Astrocyte (in vitro differentiated cells and primary cell): ENCODE measurements around the gene NUP155. TPM values are rescaled to one million over a fixed set of nuclear protein-coding genes. Genes with fewer than 3 reads are reported as not detected.

ENCODE experiments used
- DNase-seq: peaks from one replicate; pipeline ENCODE4 v3.0.0-alpha.2; 2010; ENCODE audit warnings: low read depth
- FAIRE-seq: peaks from 2 replicates; lab custom pipeline; 2011; peaks lifted over from hg19 to GRCh38; lab: Jason Lieb, UNC
- H2AFZ ChIP-seq: 2 replicates; pipeline ENCODE4 v1.6.0; 2012; ENCODE audit warnings: low read depth, low read length, inconsistent platforms
- H3K27ac ChIP-seq: 2 replicates; pipeline ENCODE4 v1.5.1; 2011; ENCODE audit warnings: low read depth, low read length, inconsistent platforms
- H3K27me3 ChIP-seq: 2 replicates; pipeline ENCODE4 v1.6.0; 2011; ENCODE audit warnings: low read length, inconsistent platforms; ENCODE audit not compliant: insufficient read depth
- H3K36me3 ChIP-seq: 2 replicates; pipeline ENCODE4 v1.5.1; 2011; ENCODE audit warnings: low read length, inconsistent platforms; ENCODE audit not compliant: insufficient read depth
- H3K4me1 ChIP-seq: 2 replicates; pipeline ENCODE4 v1.5.1; 2011; ENCODE audit warnings: low read length, inconsistent platforms; ENCODE audit not compliant: insufficient read depth
- H3K4me2 ChIP-seq: 2 replicates; pipeline ENCODE4 v1.6.0; 2012; ENCODE audit warnings: low read length, inconsistent platforms
- H3K4me3 ChIP-seq: 2 replicates; pipeline ENCODE4 v1.5.1; 2011; ENCODE audit warnings: low read depth, mild to moderate bottlenecking, low read length, inconsistent platforms; ENCODE audit not compliant: insufficient read depth
- H3K79me2 ChIP-seq: 2 replicates; pipeline ENCODE4 v1.6.0; 2012; ENCODE audit warnings: mild to moderate bottlenecking, low read length, inconsistent platforms; ENCODE audit not compliant: insufficient read depth
- H3K9ac ChIP-seq: 2 replicates; pipeline ENCODE4 v1.6.0; 2012; ENCODE audit warnings: mild to moderate bottlenecking, low read length, inconsistent platforms
- H3K9me3 ChIP-seq: 2 replicates; pipeline ENCODE4 v1.5.1; 2012; ENCODE audit warnings: low read depth, mild to moderate bottlenecking, low read length, inconsistent platforms; ENCODE audit not compliant: insufficient read depth
- H4K20me1 ChIP-seq: 2 replicates; pipeline ENCODE4 v1.6.0; 2012; ENCODE audit warnings: low read length, inconsistent platforms; ENCODE audit not compliant: insufficient read depth
- H3K27ac Mint-ChIP-seq: one replicate; pipeline ENCODE4 v1.8.0; 2021; ENCODE audit warnings: mild to moderate bottlenecking, mixed read lengths; ENCODE audit not compliant: unreplicated experiment
- H3K27me3 Mint-ChIP-seq: one replicate; pipeline ENCODE4 v1.8.0; 2021; ENCODE audit warnings: low read depth, mixed read lengths; ENCODE audit not compliant: unreplicated experiment
- H3K36me3 Mint-ChIP-seq: one replicate; pipeline ENCODE4 v1.8.0; 2021; ENCODE audit warnings: low read depth, mixed read lengths; ENCODE audit not compliant: unreplicated experiment
- H3K4me1 Mint-ChIP-seq: one replicate; pipeline ENCODE4 v1.8.0; 2021; ENCODE audit warnings: low read depth, mixed read lengths; ENCODE audit not compliant: unreplicated experiment
- H3K4me3 Mint-ChIP-seq: one replicate; pipeline ENCODE4 v1.8.0; 2021; ENCODE audit warnings: mild to moderate bottlenecking, moderate library complexity, mixed read lengths; ENCODE audit not compliant: unreplicated experiment
- H3K9me3 Mint-ChIP-seq: one replicate; pipeline ENCODE4 v1.8.0; 2021; ENCODE audit warnings: mild to moderate bottlenecking, mixed read lengths; ENCODE audit not compliant: unreplicated experiment
- CTCF ChIP-seq: IDR thresholded peaks from 2 replicates; pipeline ENCODE4 v1.5.1; 2011; ENCODE audit warnings: low read depth, mild to moderate bottlenecking, inconsistent platforms, low read length, moderate library complexity; ENCODE audit not compliant: insufficient read depth
- EZH2 ChIP-seq: IDR thresholded peaks from 2 replicates; pipeline ENCODE4 v1.6.1; 2012; ENCODE audit warnings: mild to moderate bottlenecking, low read length, inconsistent platforms; ENCODE audit not compliant: insufficient read depth
- total RNA-seq: library from RNA; stranded (reverse); gene quantifications from 2 replicates; pipeline ENCODE4 v1.2.1, GENCODE V29; 2021

NUP155 gene
- total RNA-seq, 1 donor from 2014 or later, result 28.8 TPM

GRCh38 chr5:37249815-37250164 is 121.1 kb downstream of the NUP155 start:
- Mint-ChIP-seq H3K9me3 (peaks cover 9% of the 10 kb centered on the region), H3K36me3 (peaks cover 5% of the 10 kb centered on the region), H3K4me1 (peaks cover 4% of the 10 kb centered on the region), H3K27ac (peak overlapping the region; percentile 84), H3K4me3 (peak overlapping the region; percentile 88), H3K27me3 (no peaks in the 10 kb centered on the region)
- FAIRE-seq, result no peak
- DNase-seq, result no peak
- Histone ChIP-seq H3K27ac (peak overlapping the region; percentile 91), H3K4me3 (peak overlapping the region; percentile 89), H3K4me2 (peak overlapping the region; percentile 94), H2AFZ (peak overlapping the region; percentile 93), H3K27me3 (no peaks in the 10 kb centered on the region), H3K4me1 (peaks cover 4% of the 10 kb centered on the region), H3K79me2 (peaks cover 31% of the 10 kb centered on the region), H3K9me3 (no peaks in the 10 kb centered on the region), H3K9ac (peak overlapping the region; percentile 95), H4K20me1 (no peaks in the 10 kb centered on the region), H3K36me3 (no peaks in the 10 kb centered on the region)
- no peak for TF ChIP-seq CTCF
- TF ChIP-seq EZH2, result no peak

- Mint-ChIP-seq H3K36me3 (no peaks in the 10 kb centered on the region), H3K4me1 (peaks cover 4% of the 10 kb centered on the region), H3K9me3 (peaks cover 5% of the 10 kb centered on the region), H3K27ac (peak within 1 kb of the TSS; percentile 84), H3K4me3 (peak within 1 kb of the TSS; percentile 88), H3K27me3 (no peaks in the 10 kb centered on the region)
- H3K27ac ChIP-seq, result peak within 1 kb of the TSS; percentile 91
- no peaks in the 10 kb centered on the region for H3K27me3 ChIP-seq
- peak within 1 kb of the TSS; percentile 94 for H3K4me2 ChIP-seq
- H4K20me1 ChIP-seq, result no peaks in the 10 kb centered on the region
- no peaks in the 10 kb centered on the region for H3K36me3 ChIP-seq
- TF ChIP-seq EZH2 (no peak), CTCF (no peak)
- H3K79me2 ChIP-seq, result peaks cover 31% of the 10 kb centered on the region
- FAIRE-seq (no peak), DNase-seq (peak; percentile 73)
- H3K4me1 ChIP-seq, result peaks cover 4% of the 10 kb centered on the region
- H2AFZ ChIP-seq, result peak within 1 kb of the TSS; percentile 93
- peak within 1 kb of the TSS; percentile 89 for H3K4me3 ChIP-seq
- peak within 1 kb of the TSS; percentile 95 for H3K9ac ChIP-seq
- H3K9me3 ChIP-seq, result no peaks in the 10 kb centered on the region
Measured at GRCh38 chr5:37248970-37249814, 121.7 kb downstream of the NUP155 start, which contains the start of gene CPLANE1. Gene CPLANE1, minus strand, starts transcription at chr5:37249376. Its CDS starts 1,678 bp downstream, at chr5:37247698.
